ENCODE results near the gene FGFR1OP2.

DNA sequence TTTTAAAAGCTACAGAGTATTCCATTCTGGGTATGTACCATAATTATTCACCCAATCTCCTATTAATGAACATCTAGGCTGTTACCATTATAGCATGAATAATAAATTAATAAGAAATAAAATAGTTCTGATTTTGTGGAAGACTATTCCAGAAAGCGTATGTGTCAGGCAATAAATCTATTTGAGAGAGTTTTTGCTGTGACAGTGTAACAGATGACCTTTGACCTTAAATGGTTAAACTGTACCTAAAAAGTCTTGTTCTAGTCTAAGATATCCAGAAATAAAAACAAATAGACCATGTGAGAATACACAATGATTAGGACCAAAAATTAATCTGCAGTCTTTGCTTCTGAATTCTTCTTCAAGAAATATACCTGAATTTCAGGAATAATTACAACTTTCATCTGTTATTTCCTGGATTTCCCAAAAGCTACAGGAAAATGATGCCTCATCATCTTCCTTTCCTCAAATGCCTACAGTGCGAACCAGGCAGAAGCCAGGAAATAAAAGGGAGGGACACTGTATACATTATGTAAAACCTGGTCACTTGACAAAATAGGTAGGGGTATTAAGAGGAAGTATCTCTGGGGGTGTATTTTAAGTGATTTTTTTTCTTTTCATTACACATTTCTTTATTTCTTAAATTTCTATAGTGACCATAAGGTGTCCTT is 68.7 kb downstream of the FGFR1OP2 start:
- TF ChIP-seq, protein P1, sequence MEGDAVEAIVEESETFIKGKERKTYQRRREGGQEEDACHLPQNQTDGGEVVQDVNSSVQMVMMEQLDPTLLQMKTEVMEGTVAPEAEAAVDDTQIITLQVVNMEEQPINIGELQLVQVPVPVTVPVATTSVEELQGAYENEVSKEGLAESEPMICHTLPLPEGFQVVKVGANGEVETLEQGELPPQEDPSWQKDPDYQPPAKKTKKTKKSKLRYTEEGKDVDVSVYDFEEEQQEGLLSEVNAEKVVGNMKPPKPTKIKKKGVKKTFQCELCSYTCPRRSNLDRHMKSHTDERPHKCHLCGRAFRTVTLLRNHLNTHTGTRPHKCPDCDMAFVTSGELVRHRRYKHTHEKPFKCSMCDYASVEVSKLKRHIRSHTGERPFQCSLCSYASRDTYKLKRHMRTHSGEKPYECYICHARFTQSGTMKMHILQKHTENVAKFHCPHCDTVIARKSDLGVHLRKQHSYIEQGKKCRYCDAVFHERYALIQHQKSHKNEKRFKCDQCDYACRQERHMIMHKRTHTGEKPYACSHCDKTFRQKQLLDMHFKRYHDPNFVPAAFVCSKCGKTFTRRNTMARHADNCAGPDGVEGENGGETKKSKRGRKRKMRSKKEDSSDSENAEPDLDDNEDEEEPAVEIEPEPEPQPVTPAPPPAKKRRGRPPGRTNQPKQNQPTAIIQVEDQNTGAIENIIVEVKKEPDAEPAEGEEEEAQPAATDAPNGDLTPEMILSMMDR (IDR thresholded peaks at IDR 0.05) = no peak
- TF ChIP-seq POLR2A (IDR thresholded peaks at IDR 0.05) = no peak

All from adrenal gland (tissue), 5 donors.